ENCODE data around the gene AGAP3.

Gene AGAP3

GRCh38 chr7:151087245-151088018 lies 1.2 kb downstream of the AGAP3 start:
- Histone ChIP-seq H3K9ac (ENCODE audit: low read depth, low read length) (peak overlapping the region; percentile 52), H3K79me2 (ENCODE audit: insufficient read depth, low read length) (peaks cover 20% of the 10 kb centered on the region), H3K36me3 (ENCODE audit: insufficient read depth, low read length) (no peaks in the 10 kb centered on the region), H2AFZ (ENCODE audit: low read depth, low read length) (0 out of 2 replicates have a peak overlapping the region, but pooled peaks have one; percentile 1), H3K27ac (ENCODE audit: low read length) (no peak overlapping the region), H3K4me1 (ENCODE audit: insufficient read depth, low read length) (peaks cover 39% of the 10 kb centered on the region), H4K20me1 (ENCODE audit: insufficient read depth, low read length) (peaks cover 25% of the 10 kb centered on the region), H3K9me3 (ENCODE audit: insufficient read depth, low read length, severe bottlenecking) (no peaks in the 10 kb centered on the region), H3K27me3 (ENCODE audit: insufficient read depth, low read length, poor library complexity) (peaks cover 14% of the 10 kb centered on the region), H3K4me3 (ENCODE audit: low read depth in 1 of 2, low read length in 2 of 2) (peak overlapping the region; percentile 30 to 60; a peak in 3 of 4 replicates), H3K4me2 (ENCODE audit: insufficient read depth, low read length) (peak overlapping the region; percentile 67)
- TF ChIP-seq CTCF (IDR thresholded peaks at IDR 0.05; ENCODE audit: borderline replicate concordance, extremely low read depth, low read length, poor library complexity, severe bottlenecking) (no peak), EZH2 (IDR thresholded peaks at IDR 0.05; ENCODE audit: borderline replicate concordance, low read depth, low read length, severe bottlenecking) (no peak)
- ATAC-seq (ENCODE audit: insufficient read depth, low read depth) (no peak), DNase-seq (no peak)

GRCh38 chr7:151088019-151088855 lies 2.0 kb downstream of the AGAP3 start:
- DNase-seq (no peak), ATAC-seq (ENCODE audit: insufficient read depth, low read depth) (no peak)
- H3K36me3 ChIP-seq (ENCODE audit: insufficient read depth, low read length), result no peaks in the 10 kb centered on the region
- H3K27ac ChIP-seq (ENCODE audit: low read length), result no peak overlapping the region
- TF ChIP-seq EZH2 (IDR thresholded peaks at IDR 0.05; ENCODE audit: borderline replicate concordance, low read depth, low read length, severe bottlenecking), result no peak
- no peak for TF ChIP-seq CTCF (IDR thresholded peaks at IDR 0.05; ENCODE audit: borderline replicate concordance, extremely low read depth, low read length, poor library complexity, severe bottlenecking)
- peaks cover 12% of the 10 kb centered on the region for H3K79me2 ChIP-seq (ENCODE audit: insufficient read depth, low read length)
- no peak overlapping the region for H2AFZ ChIP-seq (ENCODE audit: low read depth, low read length)
- H3K27me3 ChIP-seq (ENCODE audit: insufficient read depth, low read length, poor library complexity), result peaks cover 14% of the 10 kb centered on the region
- H3K4me3 ChIP-seq (ENCODE audit: low read depth in 1 of 2, low read length in 2 of 2), result peak overlapping the region in 1 of 2 experiments; percentile 60; a peak in 1 of 4 replicates
- H3K4me2 ChIP-seq (ENCODE audit: insufficient read depth, low read length), result peak overlapping the region; percentile 67
- H3K9me3 ChIP-seq (ENCODE audit: insufficient read depth, low read length, severe bottlenecking), result no peaks in the 10 kb centered on the region
- H3K9ac ChIP-seq (ENCODE audit: low read depth, low read length), result peak overlapping the region; percentile 52; the same call in 1 of the 2 replicates
- peaks cover 36% of the 10 kb centered on the region for H3K4me1 ChIP-seq (ENCODE audit: insufficient read depth, low read length)
- peaks cover 25% of the 10 kb centered on the region for H4K20me1 ChIP-seq (ENCODE audit: insufficient read depth, low read length)

- Histone ChIP-seq H3K4me3 (ENCODE audit: low read depth in 1 of 2, low read length in 2 of 2) (no peak overlapping the region), H3K79me2 (ENCODE audit: insufficient read depth, low read length) (peaks cover 12% of the 10 kb centered on the region; the same call in 1 of the 2 replicates)
- DNase-seq, result no peak
Measured at GRCh38 chr7:151088856-151089699, 2.8 kb downstream of the AGAP3 start.

More at GRCh38 chr7:151088856-151089699, 2.8 kb downstream of the AGAP3 start:
- Histone ChIP-seq H3K36me3 (ENCODE audit: insufficient read depth, low read length) (no peaks in the 10 kb centered on the region), H4K20me1 (ENCODE audit: insufficient read depth, low read length) (peaks cover 30% of the 10 kb centered on the region), H2AFZ (ENCODE audit: low read depth, low read length) (no peak overlapping the region), H3K27ac (ENCODE audit: low read length) (no peak overlapping the region), H3K27me3 (ENCODE audit: insufficient read depth, low read length, poor library complexity) (peaks cover 14% of the 10 kb centered on the region), H3K9ac (ENCODE audit: low read depth, low read length) (no peak overlapping the region), H3K4me2 (ENCODE audit: insufficient read depth, low read length) (no peak overlapping the region), H3K4me1 (ENCODE audit: insufficient read depth, low read length) (peaks cover 28% of the 10 kb centered on the region), H3K9me3 (ENCODE audit: insufficient read depth, low read length, severe bottlenecking) (no peaks in the 10 kb centered on the region)
- ATAC-seq (ENCODE audit: insufficient read depth, low read depth), result no peak
- TF ChIP-seq EZH2 (IDR thresholded peaks at IDR 0.05; ENCODE audit: borderline replicate concordance, low read depth, low read length, severe bottlenecking), result no peak
- no peak for TF ChIP-seq CTCF (IDR thresholded peaks at IDR 0.05; ENCODE audit: borderline replicate concordance, extremely low read depth, low read length, poor library complexity, severe bottlenecking)

Measured in DND-41 (cell line).